PC-9 (cell line): Measurements from ENCODE around the gene CUX1. TPM values are rescaled to one million over a fixed set of nuclear protein-coding genes. Genes with fewer than 3 reads are reported as not detected.

Source experiments
- BruUV-seq: library from RNA; stranded (reverse); fragments of 400-500 nt; replicated peaks from 2 replicates; lab custom pipeline; 2021; lab: Mats Ljungman, UMichigan
- CTCF ChIA-PET: fragments of 300-600 bp; sonication (Branson Sonifier 250); formaldehyde crosslinking; loops from one replicate; lab custom pipeline; 2022; ENCODE audit warnings: antibody characterized with exemption; lab: Charles Lee
- POLR2A ChIA-PET: fragments of 300-600 bp; sonication (Branson Sonifier 250); formaldehyde crosslinking; loops from one replicate; lab custom pipeline; 2022; ENCODE audit warnings: antibody characterized with exemption; ENCODE audit not compliant: unreplicated experiment; lab: Charles Lee
- DNase-seq, 2 experiments: peaks; one replicate each; pipeline versions ENCODE4 v3.0.0 to v3.0.0-alpha.2; 2015 to 2022; ENCODE audit warnings: mixed read lengths in 1 of 2
- H2AFZ ChIP-seq: fragments of 200-600 bp; sonication (generic); 2 replicates; pipeline ENCODE4 v1.8.1; 2017; ENCODE audit warnings: antibody characterized with exemption
- H3F3A ChIP-seq: fragments of 200-600 bp; sonication (generic); 2 replicates; pipeline ENCODE4 v1.8.1; 2017; ENCODE audit warnings: antibody characterized with exemption, mild to moderate bottlenecking, low read depth; ENCODE audit not compliant: insufficient read depth
- H3K27ac ChIP-seq: fragments of 200-600 bp; sonication (generic); 2 replicates; pipeline ENCODE4 v1.6.1; 2016; ENCODE audit warnings: mixed run types
- H3K27me3 ChIP-seq: fragments of 200-600 bp; sonication (generic); 2 replicates; pipeline ENCODE4 v1.6.1; 2016; ENCODE audit warnings: low read depth, mixed run types; ENCODE audit not compliant: insufficient read depth
- H3K36me3 ChIP-seq: fragments of 200-600 bp; sonication (generic); 2 replicates; pipeline ENCODE4 v1.6.1; 2016; ENCODE audit warnings: low read depth, mixed run types
- H3K4me1 ChIP-seq: fragments of 200-600 bp; sonication (generic); replicated peaks from 2 replicates; pipeline ENCODE4 v1.6.1; 2016; ENCODE audit warnings: mixed run types; ENCODE audit not compliant: insufficient read depth
- H3K4me2 ChIP-seq: fragments of 200-600 bp; sonication (generic); 2 replicates; pipeline ENCODE4 v1.6.1; 2017; ENCODE audit warnings: mixed run types
- H3K4me3 ChIP-seq: fragments of 200-600 bp; sonication (generic); 2 replicates; pipeline ENCODE4 v1.6.1; 2016; ENCODE audit warnings: mixed run types
- H3K79me2 ChIP-seq: fragments of 200-600 bp; sonication (generic); 2 replicates; pipeline ENCODE4 v1.6.1; 2017; ENCODE audit warnings: low read depth, mixed run types
- H3K9me2 ChIP-seq: fragments of 200-600 bp; sonication (generic); 2 replicates; pipeline ENCODE4 v1.8.1; 2017; ENCODE audit warnings: mild to moderate bottlenecking; ENCODE audit not compliant: insufficient read depth
- H3K9me3 ChIP-seq: fragments of 200-600 bp; sonication (generic); 2 replicates; pipeline ENCODE4 v1.8.1; 2016; ENCODE audit warnings: low read depth; ENCODE audit not compliant: insufficient read depth
- H4K20me1 ChIP-seq: fragments of 200-600 bp; sonication (generic); 2 replicates; pipeline ENCODE4 v1.8.1; 2017; ENCODE audit not compliant: insufficient read depth
- CTCF ChIP-seq: fragments of 200-600 bp; sonication (generic); conservative IDR thresholded peaks from 2 replicates; pipeline ENCODE4 v1.6.1; 2017; ENCODE audit warnings: mixed run types, antibody characterized with exemption, mild to moderate bottlenecking, moderate library complexity
- EZH2 ChIP-seq: fragments of 200-600 bp; sonication (generic); IDR thresholded peaks from 2 replicates; pipeline ENCODE4 v1.8.0; 2017; ENCODE audit warnings: antibody characterized with exemption, low read depth
- intact Hi-C: fragments of 100-400 bp; cut with micrococcal nuclease; formaldehyde crosslinking; loops from one replicate; pipeline ENCODE4 v1.10.0; 2022; ENCODE audit not compliant: unreplicated experiment
- total RNA-seq: library from RNA; stranded (reverse); gene quantifications from 2 replicates; pipeline ENCODE4 v1.2.3, GENCODE V29; 2021

CUX1 gene
- total RNA-seq, 1 experiment from 2014 or later: 83.3 TPM

DNA sequence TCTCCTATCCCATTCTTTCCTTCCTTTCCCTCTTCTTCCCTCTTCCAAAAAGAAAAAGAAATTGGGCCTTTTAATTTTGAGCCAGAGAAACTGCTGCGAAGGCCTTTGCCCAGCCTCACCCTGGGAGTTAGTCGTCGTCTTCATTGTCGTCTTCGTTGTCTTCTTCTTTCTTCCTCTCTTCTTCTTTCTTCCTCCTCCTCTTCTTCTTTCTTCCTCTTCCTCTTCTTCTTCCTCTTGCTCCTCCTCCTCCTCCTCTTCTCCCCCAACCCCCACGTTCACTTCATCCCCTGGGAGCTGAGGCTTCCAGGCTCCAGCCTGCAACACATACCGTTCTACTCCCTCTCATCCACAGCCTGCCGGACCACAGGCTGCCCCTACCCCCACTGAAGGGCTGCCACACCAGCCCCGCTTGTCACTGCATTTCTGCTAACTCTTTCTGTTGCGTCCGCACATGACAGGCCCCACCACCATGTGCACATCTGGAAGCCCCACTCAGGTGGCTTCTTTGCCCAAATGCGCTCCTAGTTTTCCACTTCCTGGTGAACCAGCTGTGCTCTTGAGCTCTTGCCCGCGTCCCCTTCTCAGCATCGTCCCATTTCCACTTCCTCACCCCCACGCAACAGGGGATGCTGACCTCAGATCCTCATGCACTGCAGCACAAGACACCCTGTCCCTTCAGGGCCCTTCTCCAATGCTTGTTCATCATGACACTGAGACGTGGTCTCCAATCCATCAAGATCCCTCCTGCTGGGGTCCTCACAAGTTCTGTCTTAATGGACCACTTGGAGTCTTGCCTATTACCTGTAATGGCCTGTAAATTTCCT lies 374.3 kb downstream of the CUX1 start:
- no peak overlapping the region for H3K27ac ChIP-seq
- TF ChIP-seq EZH2 (no peak), CTCF (no peak)
- H3K27me3 ChIP-seq: no peaks in the 10 kb centered on the region
- no peaks in the 10 kb centered on the region for H3F3A ChIP-seq
- intact Hi-C loops: no loop called here
- CTCF ChIA-PET: no interaction called here
- H4K20me1 ChIP-seq: no peaks in the 10 kb centered on the region
- no TSS peak for BruUV-seq
- POLR2A ChIA-PET: no interaction called here
- H3K9me2 ChIP-seq: no peaks in the 10 kb centered on the region
- no peaks in the 10 kb centered on the region for H3K4me1 ChIP-seq
- no peak for DNase-seq
- no peaks in the 10 kb centered on the region for H3K79me2 ChIP-seq
- no peak overlapping the region for H2AFZ ChIP-seq
- H3K4me2 ChIP-seq: no peak overlapping the region
- H3K4me3 ChIP-seq: no peak overlapping the region
- no peaks in the 10 kb centered on the region for H3K9me3 ChIP-seq
- no peaks in the 10 kb centered on the region for H3K36me3 ChIP-seq

GRCh38 chr7:102192790-102193189 lies 375.4 kb downstream of the CUX1 start:
- intact Hi-C loops: no loop called here
- no peaks in the 10 kb centered on the region for H3K79me2 ChIP-seq
- no peaks in the 10 kb centered on the region for H3K36me3 ChIP-seq
- no peak for DNase-seq
- no peak overlapping the region for H3K4me3 ChIP-seq
- H3K9me2 ChIP-seq: no peaks in the 10 kb centered on the region
- H3F3A ChIP-seq: no peaks in the 10 kb centered on the region
- TF ChIP-seq EZH2 (no peak), CTCF (no peak)
- no peak overlapping the region for H2AFZ ChIP-seq
- no peaks in the 10 kb centered on the region for H3K9me3 ChIP-seq
- H4K20me1 ChIP-seq: no peaks in the 10 kb centered on the region
- H3K27ac ChIP-seq: no peak overlapping the region
- no peak overlapping the region for H3K4me2 ChIP-seq
- ChIA-PET POLR2A (no interaction called here), CTCF (no interaction called here)
- no peaks in the 10 kb centered on the region for H3K27me3 ChIP-seq
- no TSS peak for BruUV-seq
- no peaks in the 10 kb centered on the region for H3K4me1 ChIP-seq

GRCh38 chr7:102193806-102194205 lies 376.4 kb downstream of the CUX1 start:
- no TSS peak for BruUV-seq
- ChIA-PET CTCF (no interaction called here), POLR2A (no interaction called here)
- Histone ChIP-seq H2AFZ (no peak overlapping the region), H3K9me3 (no peaks in the 10 kb centered on the region), H3K27me3 (no peaks in the 10 kb centered on the region), H3K79me2 (no peaks in the 10 kb centered on the region), H4K20me1 (no peaks in the 10 kb centered on the region), H3K27ac (no peak overlapping the region), H3K9me2 (no peaks in the 10 kb centered on the region), H3K4me1 (no peaks in the 10 kb centered on the region), H3K36me3 (no peaks in the 10 kb centered on the region), H3K4me3 (no peak overlapping the region), H3K4me2 (no peak overlapping the region), H3F3A (no peaks in the 10 kb centered on the region)
- intact Hi-C loops: no loop called here
- no peak for TF ChIP-seq CTCF
- no peak for TF ChIP-seq EZH2
- DNase-seq: no peak
